CD8-positive, alpha-beta memory T cell (primary cell): Measurements from ENCODE around the gene APEH. TPM values are rescaled to one million over a fixed set of nuclear protein-coding genes. Genes with fewer than 3 reads are reported as not detected.

Experiments
- CTCF ChIA-PET: fragments of 350-600 bp; sonication (Branson Sonifier 250); formaldehyde crosslinking; loops from one replicate; lab custom pipeline; 2021; ENCODE audit warnings: antibody characterized with exemption; lab: Charles Lee
- POLR2A ChIA-PET: fragments of 350-600 bp; sonication (Branson Sonifier 250); formaldehyde crosslinking; loops from one replicate; lab custom pipeline; 2021; ENCODE audit warnings: antibody characterized with exemption; lab: Charles Lee
- DNase-seq, 5 donors: peaks; one replicate each; pipeline versions ENCODE4 v3.0.0 to v3.0.0-alpha.2; 2020 to 2022; ENCODE audit warnings: mixed read lengths in 1 of 5
- H3K27ac ChIP-seq: one replicate; pipeline ENCODE4 v1.7.0; 2013; ENCODE audit warnings: low read depth, mild to moderate bottlenecking, low read length, moderate library complexity
- H3K27me3 ChIP-seq: 2 replicates; pipeline ENCODE4 v1.7.0; 2013; ENCODE audit warnings: low read length, mild to moderate bottlenecking; ENCODE audit not compliant: insufficient read depth, poor library complexity, severe bottlenecking
- H3K36me3 ChIP-seq: 2 replicates; pipeline ENCODE4 v1.7.0; 2013; ENCODE audit warnings: mild to moderate bottlenecking, low read length, moderate library complexity; ENCODE audit not compliant: insufficient read depth
- H3K4me1 ChIP-seq: 2 replicates; pipeline ENCODE4 v1.7.0; 2013; ENCODE audit warnings: mild to moderate bottlenecking, low read length, moderate library complexity; ENCODE audit not compliant: insufficient read depth
- H3K4me3 ChIP-seq: 2 replicates; pipeline ENCODE4 v1.7.0; 2013; ENCODE audit warnings: mild to moderate bottlenecking, low read length
- H3K9me3 ChIP-seq: 2 replicates; pipeline ENCODE4 v1.7.0; 2013; ENCODE audit warnings: mild to moderate bottlenecking, low read length
- H3K27ac Mint-ChIP-seq, 8 donors: one replicate each; pipeline ENCODE4 v1.8.0; 2020 to 2021; ENCODE audit warnings: mixed read lengths in 8 of 8, mild to moderate bottlenecking in 6 of 8, inconsistent platforms in 3 of 8, moderate library complexity in 3 of 8
- H3K27me3 Mint-ChIP-seq, 2 donors: one replicate each; pipeline ENCODE4 v1.8.0; 2020 to 2021; ENCODE audit warnings: mixed read lengths in 2 of 2, mild to moderate bottlenecking in 1 of 2, moderate library complexity in 1 of 2
- H3K36me3 Mint-ChIP-seq, 3 donors: one replicate each; pipeline ENCODE4 v1.8.0; 2020 to 2021; ENCODE audit warnings: mixed read lengths in 3 of 3, inconsistent platforms in 1 of 3, mild to moderate bottlenecking in 1 of 3
- H3K4me1 Mint-ChIP-seq, 3 donors: one replicate each; pipeline ENCODE4 v1.8.0; 2020 to 2021; ENCODE audit warnings: mixed read lengths in 3 of 3, inconsistent platforms in 1 of 3, mild to moderate bottlenecking in 1 of 3
- H3K4me3 Mint-ChIP-seq, 7 donors: one replicate each; pipeline ENCODE4 v1.8.0; 2020 to 2021; ENCODE audit warnings: mixed read lengths in 7 of 7, mild to moderate bottlenecking in 6 of 7, moderate library complexity in 4 of 7, inconsistent platforms in 2 of 7
- H3K9me3 Mint-ChIP-seq, 5 donors: one replicate each; pipeline ENCODE4 v1.8.0; 2020 to 2022; ENCODE audit warnings: mixed read lengths in 5 of 5, mild to moderate bottlenecking in 3 of 5, moderate library complexity in 2 of 5, inconsistent platforms in 1 of 5
- polyA plus RNA-seq: library from polyadenylated mRNA; unstranded; fragments of 300-500 nt; fragmentation: Illumina TruSeq; gene quantifications from one replicate; pipeline ENCODE4 v1.2.3, GENCODE V29; 2021
- total RNA-seq, 2 experiments: library from RNA; stranded (reverse); gene quantifications; one replicate each; pipeline ENCODE4 v1.2.3, GENCODE V29; 2021

Gene APEH
- total and polyA plus RNA-seq, 3 experiments from 2014 or later = 119 to 194 (median 190) TPM

DNA sequence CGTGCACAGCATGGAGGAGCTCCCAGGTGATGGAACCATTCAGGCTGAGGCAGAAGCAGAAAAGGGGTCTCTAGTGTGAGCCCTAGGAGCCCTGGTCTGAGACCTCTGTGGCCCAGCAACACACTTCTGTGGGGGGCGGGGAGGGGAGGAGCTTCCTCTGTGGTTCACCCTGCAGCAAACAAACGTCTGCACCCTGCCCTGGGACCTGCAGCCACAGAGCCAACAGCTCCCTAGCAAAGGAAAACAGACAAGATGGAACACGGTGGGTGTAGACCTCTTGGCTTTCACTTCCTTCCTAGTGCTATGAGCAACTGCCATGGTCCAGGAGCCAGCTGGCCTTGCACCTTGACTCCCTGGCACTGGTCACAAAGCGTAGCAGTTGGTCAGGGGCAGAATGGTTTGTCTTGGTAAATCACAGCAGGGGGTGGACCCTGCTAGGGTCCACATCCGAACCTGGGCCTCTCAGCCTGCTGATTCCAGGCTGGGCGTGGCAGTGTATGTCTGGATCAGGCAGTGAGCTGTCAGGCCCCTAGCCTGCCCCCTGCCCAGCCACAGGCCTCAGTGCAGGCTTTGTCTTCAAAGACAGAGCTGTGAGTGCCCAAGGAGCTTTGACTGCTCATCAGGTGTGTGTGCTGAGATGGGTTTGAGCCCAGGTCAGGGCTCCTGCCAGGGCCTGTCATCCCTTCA is 38.6 kb downstream of the APEH start:
- no peaks in the 10 kb centered on the region for H3K9me3 Mint-ChIP-seq
- DNase-seq = peak in 1 of 5 donors; percentile 44
- H3K27ac ChIP-seq = no peak overlapping the region
- no peak overlapping the region for H3K4me3 ChIP-seq
- no peak overlapping the region for H3K4me3 Mint-ChIP-seq
- H3K4me1 Mint-ChIP-seq = peaks cover 0 to 27% (median 15%) of the 10 kb centered on the region in 3 donors
- no peaks in the 10 kb centered on the region for H3K27me3 Mint-ChIP-seq
- H3K27me3 ChIP-seq = no peaks in the 10 kb centered on the region
- POLR2A ChIA-PET = interaction anchor here (0.6 kb wide), 1 partner anchor 89 kb away, joined by 3 read pairs; no protein-coding TSS in a partner anchor
- CTCF ChIA-PET = interaction anchor here (1.0 to 1.8 kb wide), 3 partner anchors 9 to 41 kb away, joined by 3 to 8 read pairs (median 3); no protein-coding TSS in a partner anchor
- peak overlapping the region in 2 of 8 donors; percentile 7 to 32 for H3K27ac Mint-ChIP-seq
- H3K9me3 ChIP-seq = no peaks in the 10 kb centered on the region
- H3K36me3 ChIP-seq = no peaks in the 10 kb centered on the region
- no peaks in the 10 kb centered on the region for H3K4me1 ChIP-seq
- peaks cover 0 to 13% (median 4%) of the 10 kb centered on the region in 3 donors for H3K36me3 Mint-ChIP-seq

DNA sequence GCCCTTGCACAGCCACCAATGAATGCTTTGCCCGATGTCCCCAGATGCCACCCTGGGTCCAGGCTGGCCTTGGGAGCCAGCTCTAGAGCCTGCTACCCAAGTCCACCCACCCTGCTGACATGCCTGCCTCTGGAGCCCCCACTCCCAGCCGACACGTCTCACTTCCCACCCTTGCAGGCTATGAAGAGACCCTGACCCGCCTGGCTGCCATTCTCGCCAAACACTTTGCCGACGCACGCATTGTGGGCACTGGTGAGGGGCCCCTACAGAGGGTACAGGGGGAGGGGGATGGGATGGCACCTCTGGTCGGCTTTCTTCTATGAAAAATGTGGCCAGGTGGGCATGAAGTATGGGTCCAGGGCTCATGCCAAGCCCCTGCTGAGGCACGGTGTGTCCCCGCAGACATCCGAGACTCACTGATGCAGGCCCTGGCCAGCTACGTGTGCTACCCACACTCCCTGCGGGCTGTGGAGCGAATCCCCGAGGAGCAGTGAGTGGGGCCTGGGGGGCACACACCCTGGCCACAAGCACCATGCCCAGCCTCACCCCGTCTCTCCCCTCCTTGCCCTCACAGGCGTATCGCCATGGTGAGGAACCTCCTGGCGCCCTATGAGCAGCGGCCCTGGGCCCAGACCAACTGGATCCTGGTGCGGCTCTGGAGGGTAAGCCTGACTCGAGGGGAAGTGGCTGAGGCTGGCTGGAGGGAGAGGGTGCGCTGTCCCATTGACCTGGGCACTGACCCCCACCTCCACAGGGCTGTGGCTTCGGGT is 39.4 kb downstream of the APEH start:
- no peak overlapping the region for H3K4me3 Mint-ChIP-seq
- no peak overlapping the region for H3K27ac Mint-ChIP-seq
- no peak overlapping the region for H3K27ac ChIP-seq
- CTCF ChIA-PET = interaction anchor here (1.0 to 1.8 kb wide), 3 partner anchors 10 to 41 kb away, joined by 3 to 8 read pairs (median 3); no protein-coding TSS in a partner anchor
- peaks cover 0 to 8% (median 2%) of the 10 kb centered on the region in 3 donors for H3K36me3 Mint-ChIP-seq
- no peaks in the 10 kb centered on the region for H3K4me1 ChIP-seq
- no peaks in the 10 kb centered on the region for H3K27me3 ChIP-seq
- no peaks in the 10 kb centered on the region for H3K36me3 ChIP-seq
- no peaks in the 10 kb centered on the region for H3K9me3 Mint-ChIP-seq
- H3K4me1 Mint-ChIP-seq = peaks cover 1 to 28% (median 17%) of the 10 kb centered on the region in 3 donors
- no peaks in the 10 kb centered on the region for H3K27me3 Mint-ChIP-seq
- POLR2A ChIA-PET = no interaction called here
- peak in 1 of 5 donors; percentile 41 for DNase-seq
- H3K9me3 ChIP-seq = no peaks in the 10 kb centered on the region
- H3K4me3 ChIP-seq = no peak overlapping the region

DNA sequence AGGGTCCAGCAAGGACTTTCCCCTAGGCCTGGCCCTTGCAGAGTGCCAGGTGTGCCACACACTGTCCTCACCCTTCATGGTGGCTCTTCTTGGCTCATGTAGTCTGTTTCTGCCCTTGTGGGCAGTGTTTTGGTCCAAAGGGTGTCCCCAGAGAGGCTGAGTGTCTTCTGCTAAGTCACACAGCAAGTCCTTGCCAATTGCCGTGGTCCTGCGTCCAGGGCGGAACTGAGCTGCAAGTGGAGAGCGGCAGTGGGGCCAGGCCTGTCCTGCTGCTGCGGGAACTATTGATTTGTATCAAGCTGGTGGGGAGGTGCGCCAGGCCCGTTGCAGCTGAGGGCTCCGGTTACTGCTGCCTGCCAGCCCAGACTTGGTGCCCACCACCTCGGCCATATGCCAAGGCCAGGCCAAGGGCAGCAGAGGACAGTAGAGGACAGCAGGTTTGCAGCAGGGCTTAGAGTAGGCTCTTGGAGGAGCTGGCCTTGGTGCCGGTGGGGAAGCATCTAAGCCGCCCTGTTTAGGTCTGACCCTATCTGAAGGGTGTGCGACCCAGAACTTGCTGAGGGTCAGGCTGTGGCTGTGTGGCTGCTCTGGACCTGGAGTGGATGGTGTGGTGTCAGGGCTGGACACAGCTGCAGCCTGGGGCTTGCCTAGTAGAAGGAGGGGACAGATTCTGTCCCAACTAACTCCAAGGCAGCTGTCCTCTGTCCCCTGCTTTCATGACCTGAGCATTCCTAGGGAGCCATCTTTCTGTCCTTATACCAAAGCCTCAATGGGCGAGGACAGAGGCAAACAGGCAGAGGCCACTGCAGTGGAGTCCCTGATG is 40.8 kb downstream of the APEH start:
- Mint-ChIP-seq H3K27ac (peak overlapping the region in 1 of 8 donors; percentile 17), H3K4me1 (peaks cover 15 to 41% (median 27%) of the 10 kb centered on the region in 3 donors), H3K36me3 (peaks cover 0 to 11% (median 2%) of the 10 kb centered on the region in 3 donors), H3K27me3 (no peaks in the 10 kb centered on the region), H3K9me3 (no peaks in the 10 kb centered on the region), H3K4me3 (no peak overlapping the region)
- Histone ChIP-seq H3K9me3 (no peaks in the 10 kb centered on the region), H3K27ac (no peak overlapping the region), H3K36me3 (no peaks in the 10 kb centered on the region), H3K4me1 (no peaks in the 10 kb centered on the region), H3K27me3 (no peaks in the 10 kb centered on the region), H3K4me3 (no peak overlapping the region)
- no peak for DNase-seq
- ChIA-PET CTCF (interaction anchor here (1.2 kb wide), 1 partner anchor 303 kb away, joined by 4 read pairs; the partner anchor contains the start of genes RHOA and TCTA), POLR2A (no interaction called here)

DNA sequence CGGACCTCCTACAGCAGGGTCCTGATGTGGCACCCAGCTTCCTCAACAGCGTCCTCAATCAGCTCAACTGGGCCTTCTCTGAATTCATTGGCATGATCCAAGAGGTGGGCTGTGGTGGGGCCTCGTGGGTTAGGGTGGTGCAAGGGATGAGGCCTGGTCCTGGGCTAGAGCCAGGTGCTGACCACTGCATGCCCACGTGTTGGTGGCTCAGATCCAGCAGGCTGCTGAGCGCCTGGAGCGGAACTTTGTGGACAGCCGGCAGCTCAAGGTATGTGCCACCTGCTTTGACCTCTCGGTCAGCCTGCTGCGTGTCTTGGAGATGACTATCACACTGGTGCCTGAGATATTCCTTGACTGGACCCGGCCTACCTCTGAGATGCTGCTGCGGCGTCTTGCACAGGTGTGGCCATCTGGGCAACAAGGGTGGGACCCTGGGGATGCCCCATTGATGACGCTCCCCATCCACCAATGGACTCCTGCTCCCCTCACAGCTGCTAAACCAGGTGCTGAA is 41.5 kb downstream of the APEH start:
- H3K9me3 ChIP-seq = no peaks in the 10 kb centered on the region
- H3K4me3 ChIP-seq = no peak overlapping the region
- no peaks in the 10 kb centered on the region for H3K36me3 ChIP-seq
- Mint-ChIP-seq H3K27me3 (no peaks in the 10 kb centered on the region), H3K4me1 (peaks cover 19 to 48% (median 30%) of the 10 kb centered on the region in 3 donors), H3K9me3 (no peaks in the 10 kb centered on the region), H3K27ac (no peak overlapping the region), H3K4me3 (no peak overlapping the region), H3K36me3 (peaks cover 0 to 14% (median 2%) of the 10 kb centered on the region in 3 donors)
- POLR2A ChIA-PET = no interaction called here
- no peaks in the 10 kb centered on the region for H3K27me3 ChIP-seq
- DNase-seq = no peak
- H3K27ac ChIP-seq = no peak overlapping the region
- CTCF ChIA-PET = interaction anchor here (1.2 kb wide), 1 partner anchor 303 kb away, joined by 4 read pairs; the partner anchor contains the start of genes RHOA and TCTA
- H3K4me1 ChIP-seq = no peaks in the 10 kb centered on the region

DNA sequence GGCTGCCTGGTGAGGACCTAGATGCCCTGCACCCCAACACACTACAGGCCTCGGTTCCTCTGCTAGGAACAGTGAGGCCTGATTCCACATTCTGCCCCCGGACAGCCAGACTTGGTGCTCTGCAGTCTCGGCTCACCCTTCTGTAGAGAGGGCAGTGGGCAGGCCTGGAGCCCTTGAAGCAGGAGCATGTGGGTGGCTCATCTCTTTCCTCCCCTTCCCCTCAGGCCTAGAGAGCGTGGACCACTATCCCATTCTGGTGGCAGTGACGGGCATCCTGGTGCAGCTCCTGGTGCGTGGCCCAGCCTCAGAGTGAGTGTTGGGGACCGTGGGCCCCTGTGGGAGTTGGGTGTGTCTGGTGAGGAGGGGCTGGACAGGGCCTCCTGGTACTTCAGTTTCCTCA is 42.0 kb downstream of the APEH start:
- Histone ChIP-seq H3K4me1 (no peaks in the 10 kb centered on the region), H3K27ac (no peak overlapping the region), H3K27me3 (no peaks in the 10 kb centered on the region), H3K4me3 (no peak overlapping the region), H3K9me3 (no peaks in the 10 kb centered on the region), H3K36me3 (no peaks in the 10 kb centered on the region)
- Mint-ChIP-seq H3K27ac (no peak overlapping the region), H3K27me3 (no peaks in the 10 kb centered on the region), H3K4me3 (peak overlapping the region in 1 of 7 donors; percentile 79), H3K4me1 (peaks cover 23 to 52% (median 30%) of the 10 kb centered on the region in 3 donors), H3K9me3 (no peaks in the 10 kb centered on the region), H3K36me3 (peaks cover 0 to 17% (median 2%) of the 10 kb centered on the region in 3 donors)
- ChIA-PET POLR2A (no interaction called here), CTCF (no interaction called here)
- DNase-seq = no peak

DNA sequence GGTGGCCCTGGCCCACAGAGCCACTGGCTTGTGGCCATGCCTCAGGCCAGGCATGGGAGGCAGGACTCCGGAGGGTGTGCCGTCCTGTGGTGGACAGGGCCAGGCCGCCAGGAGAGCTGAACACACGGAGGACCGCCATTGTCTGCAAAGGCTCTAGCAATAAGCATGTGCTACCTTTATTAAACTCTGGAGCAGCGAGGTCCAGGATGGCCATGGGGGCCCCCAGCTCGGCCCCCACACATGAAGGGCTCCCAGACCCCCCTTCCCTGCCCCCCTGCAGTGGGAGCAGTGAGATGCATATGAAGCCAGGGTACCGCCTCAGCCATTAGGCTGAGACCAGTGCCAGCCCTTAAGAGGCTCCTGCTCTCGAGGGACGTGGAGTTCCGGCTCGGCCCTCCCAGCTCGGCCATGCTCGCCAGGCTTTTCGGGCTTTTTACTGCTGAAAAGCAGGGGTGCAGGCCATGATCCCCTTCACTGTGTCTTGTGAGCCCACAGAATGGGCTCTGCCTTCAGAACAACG is 42.6 kb downstream of the APEH start:
- no peak overlapping the region for H3K27ac Mint-ChIP-seq
- peaks cover 0 to 20% (median under 1%) of the 10 kb centered on the region in 3 donors for H3K36me3 Mint-ChIP-seq
- H3K4me3 Mint-ChIP-seq = no peak overlapping the region
- H3K4me1 Mint-ChIP-seq = peaks cover 23 to 48% (median 26%) of the 10 kb centered on the region in 3 donors
- Histone ChIP-seq H3K27ac (no peak overlapping the region), H3K4me1 (no peaks in the 10 kb centered on the region), H3K27me3 (no peaks in the 10 kb centered on the region), H3K4me3 (no peak overlapping the region), H3K36me3 (no peaks in the 10 kb centered on the region), H3K9me3 (no peaks in the 10 kb centered on the region)
- POLR2A ChIA-PET = no interaction called here
- H3K9me3 Mint-ChIP-seq = no peaks in the 10 kb centered on the region
- no peaks in the 10 kb centered on the region for H3K27me3 Mint-ChIP-seq
- CTCF ChIA-PET = interaction anchor here (1.3 kb wide), 1 partner anchor 13 kb away, joined by 4 read pairs; no protein-coding TSS in a partner anchor
- DNase-seq = no peak
